ENCODE data around the gene NUP210L.

The NUP210L gene

GRCh38 chr1:153960206-153960605 lies 194.7 kb downstream of the NUP210L start:
- TF ChIP-seq, protein P1, sequence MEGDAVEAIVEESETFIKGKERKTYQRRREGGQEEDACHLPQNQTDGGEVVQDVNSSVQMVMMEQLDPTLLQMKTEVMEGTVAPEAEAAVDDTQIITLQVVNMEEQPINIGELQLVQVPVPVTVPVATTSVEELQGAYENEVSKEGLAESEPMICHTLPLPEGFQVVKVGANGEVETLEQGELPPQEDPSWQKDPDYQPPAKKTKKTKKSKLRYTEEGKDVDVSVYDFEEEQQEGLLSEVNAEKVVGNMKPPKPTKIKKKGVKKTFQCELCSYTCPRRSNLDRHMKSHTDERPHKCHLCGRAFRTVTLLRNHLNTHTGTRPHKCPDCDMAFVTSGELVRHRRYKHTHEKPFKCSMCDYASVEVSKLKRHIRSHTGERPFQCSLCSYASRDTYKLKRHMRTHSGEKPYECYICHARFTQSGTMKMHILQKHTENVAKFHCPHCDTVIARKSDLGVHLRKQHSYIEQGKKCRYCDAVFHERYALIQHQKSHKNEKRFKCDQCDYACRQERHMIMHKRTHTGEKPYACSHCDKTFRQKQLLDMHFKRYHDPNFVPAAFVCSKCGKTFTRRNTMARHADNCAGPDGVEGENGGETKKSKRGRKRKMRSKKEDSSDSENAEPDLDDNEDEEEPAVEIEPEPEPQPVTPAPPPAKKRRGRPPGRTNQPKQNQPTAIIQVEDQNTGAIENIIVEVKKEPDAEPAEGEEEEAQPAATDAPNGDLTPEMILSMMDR (IDR thresholded peaks at IDR 0.05; ENCODE audit: insufficient read depth, low read depth, low read length, missing control alignments): no peak
- no peak for DNase-seq (ENCODE audit: low read depth)
- no peak overlapping the region for H3K4me3 ChIP-seq (ENCODE audit: low read depth, low read length)

GRCh38 chr1:153959454-153959853 lies 195.4 kb downstream of the NUP210L start:
- DNase-seq (ENCODE audit: low read depth): no peak

DNA sequence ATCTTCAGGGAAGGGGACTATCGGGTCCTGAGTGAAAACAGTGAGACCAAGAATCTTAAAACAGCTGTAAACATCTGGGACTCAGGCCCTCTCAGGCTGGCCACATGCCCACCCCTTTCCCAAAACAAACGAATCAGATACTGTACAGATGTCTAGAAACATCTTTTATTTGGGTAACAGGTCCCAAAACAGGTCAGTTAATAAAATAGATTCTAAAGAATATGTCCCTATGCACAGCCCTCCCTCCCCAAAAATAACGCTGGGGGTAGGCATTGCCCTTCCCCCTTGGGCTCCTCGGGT lies 196.0 kb downstream of the NUP210L start:
- TF ChIP-seq, protein P1 (IDR thresholded peaks at IDR 0.05; ENCODE audit: insufficient read depth, low read depth, low read length, missing control alignments): no peak
- DNase-seq (ENCODE audit: low read depth): no peak
- H3K4me3 ChIP-seq (ENCODE audit: low read depth, low read length): peak overlapping the region; percentile 36; the same call in 1 of the 2 replicates

More at GRCh38 chr1:153959454-153959853, 195.4 kb downstream of the NUP210L start:
- no peak overlapping the region for H3K4me3 ChIP-seq (ENCODE audit: low read depth, low read length)
- TF ChIP-seq, protein P1 (IDR thresholded peaks at IDR 0.05; ENCODE audit: insufficient read depth, low read depth, low read length, missing control alignments): no peak

- peak; percentile 97 for DNase-seq (ENCODE audit: low read depth)
- TF ChIP-seq, protein P1 (IDR thresholded peaks at IDR 0.05; ENCODE audit: insufficient read depth, low read depth, low read length, missing control alignments): no peak
These were observed 196.5 kb downstream of the NUP210L start, which contains the start of gene CRTC2 for GRCh38 chr1:153958111-153958960. Gene CRTC2, minus strand, starts transcription at chr1:153958612. Its CDS starts 115 bp downstream, at chr1:153958497.

DNA sequence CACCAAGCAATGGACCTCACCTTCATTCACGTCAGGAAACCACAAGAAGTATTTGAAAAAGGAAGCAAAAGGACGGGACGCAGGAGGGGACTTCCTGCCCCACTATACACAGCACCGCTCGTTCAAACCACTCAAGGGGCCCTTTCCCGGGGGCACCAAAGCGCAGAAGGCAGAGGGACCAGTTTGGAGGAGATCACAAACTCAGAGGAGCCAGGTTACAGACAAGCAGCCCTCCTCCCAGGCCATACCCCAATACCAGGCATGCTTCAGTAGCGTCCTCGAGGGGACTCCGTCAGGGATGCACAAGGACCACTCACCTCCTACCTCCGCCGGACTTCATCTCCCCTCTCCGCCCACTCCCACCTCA lies 197.1 kb downstream of the NUP210L start:
- peak overlapping the region; percentile 81 for H3K4me3 ChIP-seq (ENCODE audit: low read depth, low read length)
- peak; percentile 77 for DNase-seq (ENCODE audit: low read depth)
- TF ChIP-seq, protein P1 (IDR thresholded peaks at IDR 0.05; ENCODE audit: insufficient read depth, low read depth, low read length, missing control alignments): no peak

More at GRCh38 chr1:153958111-153958960, 196.5 kb downstream of the NUP210L start, which contains the start of gene CRTC2:
- peak within 1 kb of the TSS; percentile 81 for H3K4me3 ChIP-seq (ENCODE audit: low read depth, low read length)

- TF ChIP-seq, protein P1 (IDR thresholded peaks at IDR 0.05; ENCODE audit: insufficient read depth, low read depth, low read length, missing control alignments): no peak
- no peak for DNase-seq (ENCODE audit: low read depth)
These were observed 197.7 kb downstream of the NUP210L start for GRCh38 chr1:153956997-153957715.

More at GRCh38 chr1:153956997-153957715, 197.7 kb downstream of the NUP210L start:
- H3K4me3 ChIP-seq (ENCODE audit: low read depth, low read length): peak overlapping the region; percentile 81
